Kidney epithelial cell (primary cell): ENCODE measurements around the gene SGMS1. TPM values are rescaled to one million over a fixed set of nuclear protein-coding genes. Genes with fewer than 3 reads are reported as not detected.
"Not testable (repeated sequence)": the region's sequence is repeated elsewhere in the genome, so short reads cannot be mapped to it uniquely, and the experiment has no call there.

ENCODE experiments used
- DNase-seq: peaks from one replicate; pipeline ENCODE4 v3.0.0-alpha.2; 2010; ENCODE audit warnings: low read depth
- H3K27me3 ChIP-seq: 2 replicates; pipeline ENCODE4 v1.6.0; 2011; ENCODE audit warnings: low read length; ENCODE audit not compliant: control insufficient read depth, insufficient read depth
- H3K36me3 ChIP-seq: 2 replicates; pipeline ENCODE4 v1.5.1; 2011; ENCODE audit warnings: low read length; ENCODE audit not compliant: control insufficient read depth, insufficient read depth
- H3K4me3 ChIP-seq: 2 replicates; pipeline ENCODE4 v1.5.1; 2011; ENCODE audit warnings: low read depth, mild to moderate bottlenecking, control low read depth, low read length
- CTCF ChIP-seq: IDR thresholded peaks from 2 replicates; pipeline ENCODE4 v1.5.1; 2011; ENCODE audit warnings: mild to moderate bottlenecking, moderate library complexity, low read length, control low read depth, inconsistent platforms; ENCODE audit not compliant: insufficient read depth, poor library complexity, severe bottlenecking
- total RNA-seq: library from RNA; depleted of rRNA; stranded (reverse); fragments of >200 nt; gene quantifications from 2 replicates; pipeline ENCODE4 v1.2.3, GENCODE V29; 2015

Gene SGMS1
- total RNA-seq, 1 donor from 2014 or later = 27.0 TPM

- no peak for TF ChIP-seq CTCF
- no peaks in the 10 kb centered on the region for H3K36me3 ChIP-seq
- H3K27me3 ChIP-seq = no peaks in the 10 kb centered on the region
- no peak overlapping the region for H3K4me3 ChIP-seq
- no peak for DNase-seq
Observed at GRCh38 chr10:50648089-50648934, 24.6 kb upstream of the SGMS1 start.

GRCh38 chr10:50647350-50647749 is 23.6 kb upstream of the SGMS1 start:
- not testable (repeated sequence) for H3K4me3 ChIP-seq, DNase-seq, H3K36me3 ChIP-seq, H3K27me3 ChIP-seq

- no peak for TF ChIP-seq CTCF
- Histone ChIP-seq H3K36me3 (no peaks in the 10 kb centered on the region), H3K27me3 (no peaks in the 10 kb centered on the region), H3K4me3 (no peak overlapping the region)
- no peak for DNase-seq
Observed at GRCh38 chr10:50645236-50645635, 21.5 kb upstream of the SGMS1 start.

GRCh38 chr10:50641626-50642025 is 17.9 kb upstream of the SGMS1 start:
- H3K36me3 ChIP-seq = no peaks in the 10 kb centered on the region
- TF ChIP-seq CTCF = no peak
- H3K27me3 ChIP-seq = no peaks in the 10 kb centered on the region
- H3K4me3 ChIP-seq = no peak overlapping the region
- no peak for DNase-seq

- no peaks in the 10 kb centered on the region for H3K27me3 ChIP-seq
- no peak for TF ChIP-seq CTCF
- H3K4me3 ChIP-seq = no peak overlapping the region
- no peaks in the 10 kb centered on the region for H3K36me3 ChIP-seq
- DNase-seq = no peak
Observed at GRCh38 chr10:50640238-50640637, 16.5 kb upstream of the SGMS1 start.

GRCh38 chr10:50636618-50637579 is 13.1 kb upstream of the SGMS1 start:
- Histone ChIP-seq H3K27me3 (no peaks in the 10 kb centered on the region), H3K36me3 (no peaks in the 10 kb centered on the region), H3K4me3 (no peak overlapping the region)
- no peak for DNase-seq
- no peak for TF ChIP-seq CTCF
